GM21423 (cell line): Measurements from ENCODE around the gene CAPN5.

Source experiments
- ATAC-seq: cut with Tn5 transposase; IDR thresholded peaks from one replicate; pipeline ENCODE4 v1.9.1; 2021; ENCODE audit warnings: mild to moderate bottlenecking, moderate library complexity; ENCODE audit not compliant: unreplicated experiment

Gene CAPN5

GRCh38 chr11:77165066-77165465 lies 98.3 kb downstream of the CAPN5 start:
- no peak for ATAC-seq

GRCh38 chr11:77166021-77166420 lies 99.2 kb downstream of the CAPN5 start:
- no peak for ATAC-seq

- ATAC-seq: no peak
Observed at GRCh38 chr11:77167111-77167626, 100.4 kb downstream of the CAPN5 start.

- ATAC-seq: no peak
Observed at GRCh38 chr11:77167791-77168190, 101.0 kb downstream of the CAPN5 start.

GRCh38 chr11:77170107-77170506 lies 103.3 kb downstream of the CAPN5 start:
- no peak for ATAC-seq

- no peak for ATAC-seq
Observed at GRCh38 chr11:77171254-77171653, 104.5 kb downstream of the CAPN5 start.

- no peak for ATAC-seq
Observed at GRCh38 chr11:77171885-77172665, 105.3 kb downstream of the CAPN5 start.

- no peak for ATAC-seq
Observed at GRCh38 chr11:77172666-77172982, 105.9 kb downstream of the CAPN5 start.

GRCh38 chr11:77173494-77173893 lies 106.7 kb downstream of the CAPN5 start:
- no peak for ATAC-seq

GRCh38 chr11:77174559-77174958 lies 107.8 kb downstream of the CAPN5 start:
- no peak for ATAC-seq

- no peak for ATAC-seq
Observed at GRCh38 chr11:77175021-77175842, 108.5 kb downstream of the CAPN5 start.
